K562 (cell line): Measurements from ENCODE around the gene TMEM135. TPM values are rescaled to one million over a fixed set of nuclear protein-coding genes. Genes with fewer than 3 reads are reported as not detected.

Source experiments
- ATAC-seq: fragments of 200-7000 bp; cut with Tn5 transposase; 3 replicates; pipeline ENCODE4 v1.9.1; 2020; ENCODE audit warnings: moderate library complexity
- BruUV-seq: library from RNA; stranded (reverse); fragments of 400-500 nt; replicated peaks from 2 replicates; lab custom pipeline; 2021; lab: Mats Ljungman, UMichigan
- CTCF ChIA-PET: fragments of 300-600 bp; formaldehyde crosslinking; extraction: SDS; loops from one replicate; lab custom pipeline; 2021; ENCODE audit warnings: low intra/inter-chr PET ratio; lab: Yijun Ruan, JAX
- POLR2A ChIA-PET: fragments of 300-600, 350-650 bp; sonication (Branson Sonifier 250); formaldehyde crosslinking; extraction: SDS; loops from one replicate; lab custom pipeline; 2021; ENCODE audit warnings: antibody characterized with exemption, inconsistent platforms; lab: Yijun Ruan, JAX
- DNase-seq, 4 experiments: peaks; one replicate each; pipeline versions ENCODE4 v3.0.0 to v3.0.0-alpha.2; 2011 to 2018; ENCODE audit warnings: low spot score in 3 of 4, mixed read lengths in 3 of 4; ENCODE audit errors: extremely low read depth in 1 of 4
- FAIRE-seq: peaks from 2 replicates; lab custom pipeline; 2011; peaks lifted over from hg19 to GRCh38; lab: Jason Lieb, UNC
- H2AFZ ChIP-seq: 2 replicates; pipeline ENCODE4 v1.6.0; 2011; ENCODE audit warnings: low read depth, low read length, control low read depth, inconsistent platforms
- H3K27ac ChIP-seq: fragments of 200-600 bp; 3 replicates; pipeline ENCODE4 v1.8.0; 2011; ENCODE audit warnings: low read depth, mild to moderate bottlenecking, control low read depth, inconsistent platforms, low read length, moderate library complexity, mixed read lengths; ENCODE audit errors: extremely low read depth
- H3K27me3 ChIP-seq, 2 experiments: fragments of 300-600 bp in 1 of 2; 2 replicates in 1 of 2; 3 replicates in 1 of 2; pipeline versions ENCODE4 v1.6.0 to v1.8.0; 2011; ENCODE audit warnings: inconsistent platforms in 2 of 2, low read length in 2 of 2, mild to moderate bottlenecking in 1 of 2, mixed read lengths in 1 of 2, moderate library complexity in 1 of 2; ENCODE audit not compliant: control insufficient read depth in 2 of 2, insufficient read depth in 2 of 2
- H3K36me3 ChIP-seq: fragments of 300-600 bp; 3 replicates; pipeline ENCODE4 v1.8.0; 2011; ENCODE audit warnings: mild to moderate bottlenecking, low read length, inconsistent platforms; ENCODE audit not compliant: control insufficient read depth, insufficient read depth
- H3K4me1 ChIP-seq, 2 experiments: fragments of 200-600 bp in 1 of 2; replicated peaks in 1 of 2; 2 replicates in 1 of 2; 3 replicates in 1 of 2; pipeline versions ENCODE4 v1.5.1 to v1.8.0; 2011; ENCODE audit warnings: inconsistent platforms in 2 of 2, low read length in 2 of 2, mild to moderate bottlenecking in 1 of 2, mixed read lengths in 1 of 2, moderate library complexity in 1 of 2; ENCODE audit not compliant: control insufficient read depth in 2 of 2, insufficient read depth in 2 of 2
- H3K4me2 ChIP-seq: 2 replicates; pipeline ENCODE4 v1.6.1; 2011; ENCODE audit warnings: low read length, control low read depth, inconsistent platforms, mixed read lengths; ENCODE audit not compliant: insufficient read depth
- H3K4me3 ChIP-seq: fragments of 200-600 bp; sonication (generic), shearing (Covaris generic); 2 replicates; pipeline ENCODE4 v1.5.1; 2016; ENCODE audit warnings: control low read depth, inconsistent platforms
- H3K79me2 ChIP-seq: fragments of 200-600 bp; 3 replicates; pipeline ENCODE4 v1.8.0; 2011; ENCODE audit warnings: low read length, inconsistent platforms; ENCODE audit not compliant: control insufficient read depth, insufficient read depth
- H3K9ac ChIP-seq, 2 experiments: 2 replicates each; pipeline versions ENCODE4 v1.6.0 to v1.6.1; 2011; ENCODE audit warnings: low read depth in 2 of 2, low read length in 2 of 2, control low read depth in 1 of 2, inconsistent platforms in 1 of 2, mild to moderate bottlenecking in 1 of 2, mixed read lengths in 1 of 2; ENCODE audit not compliant: insufficient read depth in 1 of 2
- H3K9me1 ChIP-seq: one replicate; pipeline ENCODE4 v1.6.0; 2011; ENCODE audit warnings: inconsistent platforms, mild to moderate bottlenecking, low read length, moderate library complexity; ENCODE audit not compliant: control insufficient read depth, insufficient read depth
- H3K9me3 ChIP-seq: replicated peaks from 2 replicates; pipeline ENCODE4 v1.5.1; 2011; ENCODE audit warnings: low read depth, low read length, inconsistent platforms; ENCODE audit not compliant: control insufficient read depth, insufficient read depth
- H4K20me1 ChIP-seq: replicated peaks from 2 replicates; pipeline ENCODE4 v1.6.1; 2011; ENCODE audit warnings: low read length, inconsistent platforms, mixed read lengths; ENCODE audit not compliant: control insufficient read depth, insufficient read depth
- CHD1 ChIP-seq: fragments of 200-600 bp; sonication (generic); IDR thresholded peaks from one replicate; pipeline ENCODE4 v1.6.1; 2012; ENCODE audit warnings: mild to moderate bottlenecking, moderate library complexity, low read length, inconsistent platforms
- EP300 ChIP-seq: IDR thresholded peaks from 2 replicates; pipeline ENCODE4 v1.6.1; 2012; ENCODE audit warnings: low read length, improper control_type of control experiment
- FOXK1 ChIP-seq: sonication (generic); formaldehyde crosslinking; IDR thresholded peaks from 2 replicates; pipeline ENCODE4 v1.8.0; 2022; ENCODE audit warnings: missing genetic modification reagents, mild to moderate bottlenecking, borderline replicate concordance
- MNT ChIP-seq, 2 experiments: fragments of 450-650 bp; conservative IDR thresholded peaks; 2 replicates each; pipeline ENCODE4 v1.6.1; 2017; ENCODE audit warnings: mild to moderate bottlenecking in 2 of 2, moderate library complexity in 2 of 2
- SETDB1 ChIP-seq: IDR thresholded peaks from one replicate; pipeline ENCODE4 v1.6.1; 2012; ENCODE audit warnings: low read length, control low read depth, inconsistent platforms
- SNRNP70 ChIP-seq: fragments of 200-400 bp; formaldehyde crosslinking; optimal IDR thresholded peaks from 2 replicates; pipeline ENCODE3; 2017; ENCODE audit warnings: low read depth, low read length
- STAG1 ChIP-seq: sonication (generic); formaldehyde crosslinking; IDR thresholded peaks from 2 replicates; pipeline ENCODE4 v1.5.0; 2020; ENCODE audit warnings: missing genetic modification reagents, borderline replicate concordance
- TOE1 ChIP-seq, 2 experiments: fragments of 450-650 bp in 1 of 2; sonication (generic) in 1 of 2; formaldehyde crosslinking in 1 of 2; IDR thresholded peaks; 2 replicates each; pipeline versions ENCODE4 v1.7.1 to v1.8.0; 2016 to 2022; ENCODE audit warnings: borderline replicate concordance in 2 of 2, mild to moderate bottlenecking in 2 of 2, antibody characterized with exemption in 1 of 2, inconsistent platforms in 1 of 2, low read depth in 1 of 2, missing genetic modification reagents in 1 of 2, moderate library complexity in 1 of 2
- ZNF274 ChIP-seq: IDR thresholded peaks from 2 replicates; pipeline ENCODE4 v1.6.1; 2011; ENCODE audit warnings: low read depth, mild to moderate bottlenecking, low read length, moderate library complexity, borderline replicate concordance
- ZNF561 ChIP-seq: fragments of 450-650 bp; formaldehyde crosslinking; conservative IDR thresholded peaks from 2 replicates; pipeline ENCODE4 v1.4.0; 2020; ENCODE audit warnings: mild to moderate bottlenecking, moderate library complexity
- ZSCAN29 ChIP-seq: fragments of 450-650 bp; IDR thresholded peaks from 2 replicates; pipeline ENCODE4 v1.6.1; 2017
- WGBS: fragments of 100-300 bp; shearing (Covaris generic); methylation state at CpG from one replicate; pipeline ENCODE4 v1.1.6; 2016; ENCODE audit warnings: low coverage, mixed read lengths; ENCODE audit not compliant: insufficient coverage; ENCODE audit errors: missing lambda C conversion rate; 5-methylcytosine and 5-hydroxymethylcytosine counted together
- in situ Hi-C: fragments of 300-500 bp; cut with MboI; formaldehyde crosslinking; loops from 4 replicates; pipeline ENCODE4 v1.15.0; 2018; ENCODE audit warnings: inconsistent platforms, mixed read lengths
- intact Hi-C: fragments of 100-400 bp; cut with micrococcal nuclease; formaldehyde crosslinking; loops from 2 replicates; pipeline ENCODE4 v1.14.2; 2022
- polyA plus RNA-seq, 8 experiments: library from polyadenylated mRNA; depleted of rRNA in 4 of 8; stranded (reverse) in 5 of 8; unstranded in 3 of 8; fragments of >200 nt; fragmentation: Nextera tagmentation in 2 of 8; fragmentation: Illumina TruSeq in 1 of 8; extraction: Ambion mirVana in 2 of 8; extraction: Trizol in 1 of 8; gene quantifications; 2 replicates each; pipeline versions ENCODE4 v1.2.1 to v1.2.3, GENCODE V29; 2011 to 2014; ENCODE audit warnings: inconsistent platforms in 1 of 8, missing spikeins in 1 of 8
- total RNA-seq, 7 experiments: library from RNA; depleted of rRNA in 6 of 7; stranded (reverse); fragments of >200 nt in 6 of 7; fragmentation: Illumina TruSeq in 2 of 7; extraction: Trizol in 2 of 7; gene quantifications; 2 replicates each; pipeline versions ENCODE4 v1.2.1 to v1.2.3, GENCODE V29; 2011 to 2021; ENCODE audit warnings: low replicate concordance in 1 of 7
- TF ChIP-seq, protein P1 (sequence below): fragments of 450-650 bp; IDR thresholded peaks from 2 replicates; pipeline ENCODE4 v1.6.1; 2018; ENCODE audit warnings: mild to moderate bottlenecking, low read depth; ENCODE audit not compliant: partially characterized antibody
- TF ChIP-seq, protein P2 (sequence below): fragments of 450-650 bp; IDR thresholded peaks from 2 replicates; pipeline ENCODE4 v1.6.1; 2017; ENCODE audit warnings: antibody characterized with exemption
- TF ChIP-seq, protein P3 (sequence below): fragments of 450-650 bp; formaldehyde crosslinking; IDR thresholded peaks from 2 replicates; pipeline ENCODE4 v1.4.0; 2020; ENCODE audit warnings: mild to moderate bottlenecking, moderate library complexity

Gene TMEM135
- total and polyA plus RNA-seq, 9 of the 15 experiments (the other 6 are each of a cell fraction or from before 2014, with no cell fraction given), result 17.3 to 53.6 (median 24.9) TPM

DNA sequence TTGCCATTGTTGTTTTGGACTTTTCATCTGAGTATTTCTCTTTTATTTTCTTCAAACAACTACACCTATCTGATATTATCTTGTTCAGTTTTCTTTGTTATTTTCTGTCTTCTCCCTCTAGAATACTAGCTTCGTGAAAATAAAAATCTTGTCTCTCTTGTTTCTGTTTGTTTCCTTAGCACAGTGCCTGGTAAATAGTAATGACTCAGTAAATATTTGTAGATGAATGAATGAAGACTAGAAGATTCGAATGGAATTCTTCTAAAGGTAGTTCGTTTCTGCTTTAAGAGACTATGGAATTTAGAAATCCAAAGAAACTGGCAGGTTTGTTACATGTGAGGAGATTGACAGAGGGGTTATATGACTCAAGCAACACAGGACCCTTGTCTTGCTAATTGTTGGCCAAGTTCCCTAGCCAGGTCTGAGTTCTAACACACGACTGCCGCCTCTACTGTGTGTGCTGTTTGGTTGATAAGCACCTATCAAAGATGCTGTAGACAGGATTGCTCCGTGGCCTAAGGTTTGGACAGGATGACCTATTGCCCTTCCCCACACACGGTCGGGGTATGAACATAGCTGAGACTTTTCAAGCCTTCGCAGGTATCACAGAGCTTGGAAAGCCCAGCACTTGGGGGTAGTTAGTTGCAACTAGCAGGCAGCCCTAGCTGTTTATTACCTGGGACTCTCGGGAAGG, 831 bp upstream of the TMEM135 start:
- no peaks in the 10 kb centered on the region for H3K9me1 ChIP-seq
- in situ Hi-C loops, result no loop called here
- peak overlapping the region; percentile 81 for H3K4me3 ChIP-seq
- H3K27ac ChIP-seq, result peak overlapping the region; percentile 92
- H3K27me3 ChIP-seq, result no peaks in the 10 kb centered on the region
- peaks cover 43% of the 10 kb centered on the region for H3K79me2 ChIP-seq
- ChIA-PET POLR2A (interaction anchor here (0.9 to 1.8 kb wide), 7 partner anchors 10 to 178 kb away, joined by 3 to 5 read pairs (median 3); no protein-coding TSS in a partner anchor), CTCF (no interaction called here)
- TSS peak; percentile 90 for BruUV-seq
- peak; percentile 46 to 83 (median 54) for DNase-seq
- no peaks in the 10 kb centered on the region for H4K20me1 ChIP-seq
- peak; percentile 73 for FAIRE-seq
- H2AFZ ChIP-seq, result peak overlapping the region; percentile 95
- peak overlapping the region; percentile 84 for H3K4me2 ChIP-seq
- peaks cover 12% of the 10 kb centered on the region; the same call in 2 of the 3 replicates for H3K36me3 ChIP-seq
- H3K4me1 ChIP-seq, result peaks cover 10 to 23% of the 10 kb centered on the region in 2 experiments
- no peaks in the 10 kb centered on the region for H3K9me3 ChIP-seq
- H3K9ac ChIP-seq, result peak overlapping the region; percentile 90 to 95
- WGBS, result 3% methylated on average over 10 of the region's 10 CpGs
- intact Hi-C loops, result loop anchor here (1.0 to 5.0 kb wide), 3 partner anchors 37 to 98 kb away; no protein-coding TSS in a partner anchor
- ATAC-seq, result peak; percentile 60
- no peak for TF ChIP-seq SNRNP70
- no peak for TF ChIP-seq CHD1
- no peak for TF ChIP-seq SETDB1
- TF ChIP-seq ZSCAN29, result no peak
- TF ChIP-seq, protein P1, sequence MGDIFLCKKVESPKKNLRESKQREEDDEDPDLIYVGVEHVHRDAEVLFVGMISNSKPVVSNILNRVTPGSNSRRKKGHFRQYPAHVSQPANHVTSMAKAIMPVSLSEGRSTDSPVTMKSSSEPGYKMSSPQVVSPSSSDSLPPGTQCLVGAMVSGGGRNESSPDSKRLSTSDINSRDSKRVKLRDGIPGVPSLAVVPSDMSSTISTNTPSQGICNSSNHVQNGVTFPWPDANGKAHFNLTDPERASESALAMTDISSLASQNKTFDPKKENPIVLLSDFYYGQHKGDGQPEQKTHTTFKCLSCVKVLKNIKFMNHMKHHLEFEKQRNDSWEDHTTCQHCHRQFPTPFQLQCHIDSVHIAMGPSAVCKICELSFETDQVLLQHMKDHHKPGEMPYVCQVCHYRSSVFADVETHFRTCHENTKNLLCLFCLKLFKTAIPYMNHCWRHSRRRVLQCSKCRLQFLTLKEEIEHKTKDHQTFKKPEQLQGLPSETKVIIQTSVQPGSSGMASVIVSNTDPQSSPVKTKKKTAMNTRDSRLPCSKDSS, result no peak
- TF ChIP-seq FOXK1, result no peak
- 0 out of 2 replicates have a peak, but pooled peaks have one; percentile 6 for TF ChIP-seq EP300
- TF ChIP-seq MNT (conservative IDR thresholded peaks at IDR 0.05), result peak in 1 of 2 experiments; percentile 13; a peak in 1 of 4 replicates
- TF ChIP-seq, protein P2, sequence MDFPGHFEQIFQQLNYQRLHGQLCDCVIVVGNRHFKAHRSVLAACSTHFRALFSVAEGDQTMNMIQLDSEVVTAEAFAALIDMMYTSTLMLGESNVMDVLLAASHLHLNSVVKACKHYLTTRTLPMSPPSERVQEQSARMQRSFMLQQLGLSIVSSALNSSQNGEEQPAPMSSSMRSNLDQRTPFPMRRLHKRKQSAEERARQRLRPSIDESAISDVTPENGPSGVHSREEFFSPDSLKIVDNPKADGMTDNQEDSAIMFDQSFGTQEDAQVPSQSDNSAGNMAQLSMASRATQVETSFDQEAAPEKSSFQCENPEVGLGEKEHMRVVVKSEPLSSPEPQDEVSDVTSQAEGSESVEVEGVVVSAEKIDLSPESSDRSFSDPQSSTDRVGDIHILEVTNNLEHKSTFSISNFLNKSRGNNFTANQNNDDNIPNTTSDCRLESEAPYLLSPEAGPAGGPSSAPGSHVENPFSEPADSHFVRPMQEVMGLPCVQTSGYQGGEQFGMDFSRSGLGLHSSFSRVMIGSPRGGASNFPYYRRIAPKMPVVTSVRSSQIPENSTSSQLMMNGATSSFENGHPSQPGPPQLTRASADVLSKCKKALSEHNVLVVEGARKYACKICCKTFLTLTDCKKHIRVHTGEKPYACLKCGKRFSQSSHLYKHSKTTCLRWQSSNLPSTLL, result no peak
- no peak for TF ChIP-seq STAG1 (CRISPR knock-in tag)
- TF ChIP-seq, protein P3, sequence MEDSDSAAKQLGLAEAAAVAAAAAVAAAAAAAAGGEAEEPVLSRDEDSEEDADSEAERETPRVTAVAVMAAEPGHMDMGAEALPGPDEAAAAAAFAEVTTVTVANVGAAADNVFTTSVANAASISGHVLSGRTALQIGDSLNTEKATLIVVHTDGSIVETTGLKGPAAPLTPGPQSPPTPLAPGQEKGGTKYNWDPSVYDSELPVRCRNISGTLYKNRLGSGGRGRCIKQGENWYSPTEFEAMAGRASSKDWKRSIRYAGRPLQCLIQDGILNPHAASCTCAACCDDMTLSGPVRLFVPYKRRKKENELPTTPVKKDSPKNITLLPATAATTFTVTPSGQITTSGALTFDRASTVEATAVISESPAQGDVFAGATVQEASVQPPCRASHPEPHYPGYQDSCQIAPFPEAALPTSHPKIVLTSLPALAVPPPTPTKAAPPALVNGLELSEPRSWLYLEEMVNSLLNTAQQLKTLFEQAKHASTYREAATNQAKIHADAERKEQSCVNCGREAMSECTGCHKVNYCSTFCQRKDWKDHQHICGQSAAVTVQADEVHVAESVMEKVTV, result no peak
- no peak for TF ChIP-seq TOE1 (IDR thresholded peaks at IDR 0.05; ENCODE audit: borderline replicate concordance)
- no peak for TF ChIP-seq TOE1 (CRISPR knock-in tag; IDR thresholded peaks at IDR 0.05; ENCODE audit: borderline replicate concordance, low read depth)
- TF ChIP-seq ZNF561 (CRISPR knock-in tag), result no peak
- no peak for TF ChIP-seq ZNF274
